HG02678 (cell line): ENCODE results near the gene RGS7.
"Not testable (repeated sequence)": the region's sequence is repeated elsewhere in the genome, so short reads cannot be mapped to it uniquely, and the experiment has no call there.

Source experiments
- ATAC-seq: cut with Tn5 transposase; IDR thresholded peaks from one replicate; pipeline ENCODE4 v1.9.1; 2021; ENCODE audit warnings: mild to moderate bottlenecking, moderate library complexity; ENCODE audit not compliant: unreplicated experiment

The RGS7 gene

GRCh38 chr1:241332987-241333386, 24.0 kb downstream of the RGS7 start:
- no peak for ATAC-seq

GRCh38 chr1:241332037-241332409, 25.0 kb downstream of the RGS7 start:
- ATAC-seq, result no peak

- ATAC-seq, result no peak
These were observed 25.5 kb downstream of the RGS7 start for GRCh38 chr1:241331328-241332036.

GRCh38 chr1:241330619-241331327, 26.2 kb downstream of the RGS7 start:
- ATAC-seq, result peak; percentile 57

- ATAC-seq, result no peak
These were observed 31.5 kb downstream of the RGS7 start for GRCh38 chr1:241325456-241325855.

- no peak for ATAC-seq
These were observed 33.4 kb downstream of the RGS7 start for GRCh38 chr1:241323514-241324195.

GRCh38 chr1:241317676-241318075, 39.3 kb downstream of the RGS7 start:
- ATAC-seq, result no peak

GRCh38 chr1:241316372-241316771, 40.6 kb downstream of the RGS7 start:
- no peak for ATAC-seq

- ATAC-seq, result no peak
These were observed 45.8 kb downstream of the RGS7 start for GRCh38 chr1:241311056-241311746.

- ATAC-seq, result no peak
These were observed 46.6 kb downstream of the RGS7 start for GRCh38 chr1:241310451-241310850.

GRCh38 chr1:241309651-241310050, 47.4 kb downstream of the RGS7 start:
- no peak for ATAC-seq

GRCh38 chr1:241308471-241308870, 48.5 kb downstream of the RGS7 start:
- ATAC-seq, result no peak

GRCh38 chr1:241308011-241308410, 49.0 kb downstream of the RGS7 start:
- no peak for ATAC-seq

GRCh38 chr1:241306125-241306790, 50.7 kb downstream of the RGS7 start:
- no peak for ATAC-seq

- ATAC-seq, result not testable (repeated sequence)
These were observed 55.0 kb downstream of the RGS7 start for GRCh38 chr1:241302024-241302423.

GRCh38 chr1:241299347-241299746, 57.7 kb downstream of the RGS7 start:
- ATAC-seq, result no peak

GRCh38 chr1:241292973-241293372, 64.0 kb downstream of the RGS7 start:
- no peak for ATAC-seq

GRCh38 chr1:241291548-241291947, 65.5 kb downstream of the RGS7 start:
- ATAC-seq, result not testable (repeated sequence)

GRCh38 chr1:241286486-241286885, 70.5 kb downstream of the RGS7 start:
- ATAC-seq, result no peak

GRCh38 chr1:241276391-241276790, 80.6 kb downstream of the RGS7 start:
- no peak for ATAC-seq

- ATAC-seq, result no peak
These were observed 81.0 kb downstream of the RGS7 start for GRCh38 chr1:241275981-241276380.
